ENCODE results near the gene TMEM131. TPM values are rescaled to one million over a fixed set of nuclear protein-coding genes. Genes with fewer than 3 reads are reported as not detected.

The TMEM131 gene
- total and polyA plus RNA-seq, 12 donors, result 8.2 to 34.3 (median 30.0) TPM

DNA sequence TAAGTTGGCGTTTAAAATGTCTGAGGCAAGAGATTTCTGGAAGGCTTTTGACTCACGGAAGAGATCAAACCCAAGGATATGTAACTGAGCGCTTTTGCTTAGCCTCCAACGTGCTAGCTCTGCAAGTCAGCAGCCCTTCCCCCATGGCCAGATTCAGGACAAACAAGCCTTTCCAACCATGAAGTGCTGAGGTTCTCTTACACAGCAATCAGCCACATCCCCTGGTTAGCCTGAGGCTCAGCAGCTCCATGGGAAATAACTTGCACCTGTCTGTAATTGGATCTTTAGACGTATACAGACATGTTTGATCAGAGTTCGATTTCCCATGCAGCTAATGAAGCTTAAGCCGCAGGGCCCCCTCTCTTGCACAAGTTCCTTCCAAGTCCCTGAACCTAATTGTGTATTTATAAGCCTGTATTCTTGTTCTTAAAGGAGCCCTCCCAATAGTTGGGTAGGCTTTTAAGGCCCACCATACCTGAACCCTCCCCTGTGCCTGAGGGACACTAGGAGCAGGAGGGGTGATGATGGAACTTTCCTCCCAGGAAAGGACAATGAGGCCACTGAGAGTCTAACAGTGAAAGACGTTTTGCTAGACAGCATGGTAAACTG, 2.1 kb upstream of the TMEM131 start:
- DNase-seq (no peak), ATAC-seq (no peak)
- Histone ChIP-seq H3K27me3 (no peaks in the 10 kb centered on the region), H3K4me1 (peaks cover 0 to 26% (median 20%) of the 10 kb centered on the region in 9 donors), H3K9me3 (no peaks in the 10 kb centered on the region), H3K27ac (no peak overlapping the region), H3K4me3 (no peak overlapping the region), H3K36me3 (no peaks in the 10 kb centered on the region)
- 84 to 86% methylated on average over 8 of the region's 8 CpGs for WGBS, 2 donors
- TF ChIP-seq, protein P1, sequence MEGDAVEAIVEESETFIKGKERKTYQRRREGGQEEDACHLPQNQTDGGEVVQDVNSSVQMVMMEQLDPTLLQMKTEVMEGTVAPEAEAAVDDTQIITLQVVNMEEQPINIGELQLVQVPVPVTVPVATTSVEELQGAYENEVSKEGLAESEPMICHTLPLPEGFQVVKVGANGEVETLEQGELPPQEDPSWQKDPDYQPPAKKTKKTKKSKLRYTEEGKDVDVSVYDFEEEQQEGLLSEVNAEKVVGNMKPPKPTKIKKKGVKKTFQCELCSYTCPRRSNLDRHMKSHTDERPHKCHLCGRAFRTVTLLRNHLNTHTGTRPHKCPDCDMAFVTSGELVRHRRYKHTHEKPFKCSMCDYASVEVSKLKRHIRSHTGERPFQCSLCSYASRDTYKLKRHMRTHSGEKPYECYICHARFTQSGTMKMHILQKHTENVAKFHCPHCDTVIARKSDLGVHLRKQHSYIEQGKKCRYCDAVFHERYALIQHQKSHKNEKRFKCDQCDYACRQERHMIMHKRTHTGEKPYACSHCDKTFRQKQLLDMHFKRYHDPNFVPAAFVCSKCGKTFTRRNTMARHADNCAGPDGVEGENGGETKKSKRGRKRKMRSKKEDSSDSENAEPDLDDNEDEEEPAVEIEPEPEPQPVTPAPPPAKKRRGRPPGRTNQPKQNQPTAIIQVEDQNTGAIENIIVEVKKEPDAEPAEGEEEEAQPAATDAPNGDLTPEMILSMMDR (IDR thresholded peaks at IDR 0.05), result no peak
- intact Hi-C loops (cut with DNase I), result loop anchor here in 5 of 10 donors (5.0 to 10.0 kb wide), 6 partner anchors 164 to 387 kb away; no protein-coding TSS in a partner anchor

DNA sequence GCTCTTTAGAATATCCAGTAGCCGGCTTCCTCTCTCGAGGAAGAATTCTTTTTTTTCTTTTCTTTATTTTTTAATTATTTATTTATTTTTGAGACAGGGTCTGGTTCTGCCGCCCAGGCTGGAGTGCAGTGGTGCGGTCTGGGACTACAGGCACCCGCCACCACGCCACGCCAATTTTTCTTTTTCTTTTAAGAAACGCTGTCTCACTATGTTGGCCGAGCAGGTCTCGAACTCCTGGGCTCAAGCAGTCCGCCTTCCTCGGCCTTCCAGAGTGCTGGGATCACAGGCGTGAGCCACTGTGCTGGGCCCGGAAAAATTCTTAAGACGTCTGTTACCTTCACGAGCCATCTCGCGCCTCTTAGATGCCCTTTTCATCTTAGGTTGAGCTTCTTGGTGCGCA, 931 bp upstream of the TMEM131 start:
- H3K27me3 ChIP-seq, result no peaks in the 10 kb centered on the region
- WGBS, 2 donors, result 89 to 93% methylated on average over 19 of the region's 19 CpGs
- H3K4me3 ChIP-seq, result peak overlapping the region; percentile 61 to 91 (median 86)
- peak overlapping the region in 9 of 10 donors; percentile 94 to 99 (median 96) for H3K27ac ChIP-seq
- H3K36me3 ChIP-seq, result no peaks in the 10 kb centered on the region
- TF ChIP-seq, protein P1 (IDR thresholded peaks at IDR 0.05), result no peak
- no peak for DNase-seq
- no peaks in the 10 kb centered on the region for H3K9me3 ChIP-seq
- no peak for ATAC-seq
- H3K4me1 ChIP-seq, result peaks cover 0 to 38% (median 29%) of the 10 kb centered on the region in 9 donors
- intact Hi-C loops (cut with DNase I), result loop anchor here in 5 of 10 donors (5.0 to 10.0 kb wide), 6 partner anchors 166 to 388 kb away; no protein-coding TSS in a partner anchor

DNA sequence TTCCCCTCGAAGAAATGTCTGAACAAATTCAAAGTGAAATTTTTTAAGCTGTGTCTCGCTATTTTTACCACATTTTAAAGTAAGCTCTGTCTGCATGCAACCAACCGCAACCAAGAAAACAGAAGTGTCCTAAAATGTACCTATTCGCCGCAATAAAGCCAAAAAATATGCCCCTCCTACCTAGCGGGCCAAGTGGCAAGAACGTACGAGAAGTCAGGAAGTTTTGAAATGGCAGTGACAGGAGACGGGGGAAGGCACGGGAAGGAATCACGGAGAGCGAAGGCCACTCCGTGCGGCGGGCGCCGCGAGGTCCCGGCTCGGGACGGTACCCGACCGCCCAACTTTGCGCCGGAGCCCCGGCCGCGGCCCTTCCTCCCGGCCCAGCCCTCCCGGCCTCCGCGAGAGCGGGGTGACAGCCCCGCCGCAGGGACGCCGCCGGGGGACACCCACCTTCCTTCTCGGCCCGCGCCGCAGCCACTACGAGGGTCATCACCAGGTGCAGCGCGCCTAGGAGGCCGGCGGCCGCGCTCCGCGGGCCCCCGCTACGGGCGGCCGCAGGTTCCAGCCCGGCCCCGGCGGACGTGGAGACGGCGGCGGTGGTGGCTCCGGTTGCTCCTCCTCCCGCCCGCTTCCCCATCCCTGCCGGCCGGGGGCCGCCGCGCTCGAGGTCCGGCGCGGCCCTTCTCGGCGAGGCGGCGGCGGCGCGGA, 568 bp downstream of the TMEM131 start:
- no peaks in the 10 kb centered on the region for H3K36me3 ChIP-seq
- H3K4me3 ChIP-seq, result peak overlapping the region; percentile 61 to 91 (median 86)
- intact Hi-C loops (cut with DNase I), result loop anchor here in 6 of 10 donors (2.0 to 10.0 kb wide), 7 partner anchors 167 to 390 kb away; no protein-coding TSS in a partner anchor
- no peaks in the 10 kb centered on the region for H3K9me3 ChIP-seq
- H3K27ac ChIP-seq, result peak overlapping the region; percentile 94 to 99 (median 96)
- 0% methylated on average over 71 to 81 of the region's 81 CpGs for WGBS, 2 donors
- H3K4me1 ChIP-seq, result peaks cover 0 to 53% (median 36%) of the 10 kb centered on the region in 9 donors
- ATAC-seq (peak; percentile 8 to 58 (median 41)), DNase-seq (peak; percentile 19 to 57)
- TF ChIP-seq, protein P1 (IDR thresholded peaks at IDR 0.05), result no peak
- H3K27me3 ChIP-seq, result no peaks in the 10 kb centered on the region

DNA sequence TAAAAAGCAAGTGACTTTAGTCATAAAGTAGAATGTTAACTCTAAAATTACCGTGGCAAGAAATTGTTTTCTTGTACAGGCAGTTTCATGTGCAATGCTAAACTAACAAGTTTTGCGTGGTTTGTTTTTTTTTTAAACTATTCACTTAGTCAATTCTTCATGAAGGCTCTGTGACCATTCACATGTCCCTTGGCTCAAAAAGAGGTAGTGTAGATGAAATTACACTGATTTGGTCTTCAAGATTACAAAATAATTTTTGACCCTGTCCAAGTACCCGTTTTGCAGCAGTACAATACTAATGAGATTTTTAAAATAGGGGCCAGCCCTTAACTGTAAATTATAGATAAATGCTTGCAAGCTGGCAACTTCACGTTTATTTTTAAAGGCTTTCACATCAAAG, 1.3 kb downstream of the TMEM131 start:
- Histone ChIP-seq H3K27me3 (no peaks in the 10 kb centered on the region), H3K9me3 (no peaks in the 10 kb centered on the region), H3K4me1 (peaks cover 0 to 59% (median 36%) of the 10 kb centered on the region in 9 donors), H3K36me3 (no peaks in the 10 kb centered on the region), H3K4me3 (peak overlapping the region; percentile 61 to 91 (median 86)), H3K27ac (peak overlapping the region in 9 of 10 donors; percentile 94 to 99 (median 96))
- intact Hi-C loops (cut with DNase I), result loop anchor here in 8 of 10 donors (2.0 to 10.0 kb wide), 5 partner anchors 170 to 390 kb away; no protein-coding TSS in a partner anchor
- TF ChIP-seq, protein P1 (IDR thresholded peaks at IDR 0.05), result no peak
- DNase-seq (no peak), ATAC-seq (no peak)
- 7 to 11% methylated on average over 4 of the region's 4 CpGs for whole genome bisulfite sequencing, 2 donors

Data from heart right ventricle (tissue), 16 donors.